ENCODE measurements around the gene TBCE.

The TBCE gene

DNA sequence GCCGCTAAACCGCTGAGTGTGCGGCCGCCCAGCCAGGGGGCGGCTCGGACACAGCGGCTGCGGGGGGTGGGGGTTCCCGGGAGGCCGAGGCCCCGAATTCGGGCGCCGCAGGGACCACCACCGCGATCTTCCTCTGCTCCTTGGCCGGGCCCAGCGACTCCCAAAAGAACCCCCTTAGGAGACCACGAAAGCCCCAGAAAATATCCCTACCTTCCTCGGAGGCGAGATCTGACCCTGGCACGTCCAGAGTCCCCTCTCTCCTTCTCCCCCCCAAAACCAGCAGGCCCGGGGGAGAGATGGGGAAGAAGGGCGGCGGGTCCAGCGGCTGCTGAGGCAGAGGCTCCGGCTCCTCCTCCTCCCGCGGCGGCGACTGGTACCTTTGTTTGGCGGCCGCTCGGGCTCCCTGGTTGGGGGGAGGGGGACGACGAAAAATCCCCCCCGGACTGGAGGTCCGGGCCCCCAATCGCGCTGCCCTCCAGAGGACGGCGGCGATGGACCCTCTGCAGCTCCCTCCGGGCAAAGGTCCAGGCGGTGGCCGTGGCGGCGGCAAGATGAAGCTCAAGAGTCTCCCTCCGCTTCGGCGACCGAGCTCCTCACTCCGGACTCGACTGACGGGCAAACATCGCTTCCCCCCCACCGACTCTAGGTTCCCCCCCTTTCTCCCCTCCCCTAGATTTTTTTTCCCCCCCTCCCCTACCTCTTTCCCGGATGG lies 39.5 kb upstream of the TBCE start, which contains the start of gene ARID4B:
ARID4B (minus strand) TSS at position 621 of the 712 bp plus-strand sequence. CDS start 1,260 bp downstream, outside the sequence.
- no peaks in the 10 kb centered on the region for H3K9me3 ChIP-seq (ENCODE audit: low read depth, low read length)
- DNase-seq (ENCODE audit: low read depth, low spot score) = no peak
- H3K36me3 ChIP-seq (ENCODE audit: insufficient read depth, low read length) = peaks cover 23% of the 10 kb centered on the region
- no peak for TF ChIP-seq EZH2 (IDR thresholded peaks at IDR 0.05)
- TF ChIP-seq FOXP2 (optimal IDR thresholded peaks at IDR 0.05; ENCODE audit: control extremely low read depth, extremely low read length, insufficient read depth) = no peak
- peak; percentile 46; the same call in 1 of the 2 replicates for TF ChIP-seq POLR2AphosphoS5 (IDR thresholded peaks at IDR 0.05; ENCODE audit: borderline replicate concordance, low read depth, low read length)
- H3K9ac ChIP-seq (ENCODE audit: insufficient read length) = peak within 1 kb of the TSS; percentile 97
- peak within 1 kb of the TSS; percentile 98 for H3K27ac ChIP-seq
- H3K4me3 ChIP-seq = peak within 1 kb of the TSS; percentile 98

DNA sequence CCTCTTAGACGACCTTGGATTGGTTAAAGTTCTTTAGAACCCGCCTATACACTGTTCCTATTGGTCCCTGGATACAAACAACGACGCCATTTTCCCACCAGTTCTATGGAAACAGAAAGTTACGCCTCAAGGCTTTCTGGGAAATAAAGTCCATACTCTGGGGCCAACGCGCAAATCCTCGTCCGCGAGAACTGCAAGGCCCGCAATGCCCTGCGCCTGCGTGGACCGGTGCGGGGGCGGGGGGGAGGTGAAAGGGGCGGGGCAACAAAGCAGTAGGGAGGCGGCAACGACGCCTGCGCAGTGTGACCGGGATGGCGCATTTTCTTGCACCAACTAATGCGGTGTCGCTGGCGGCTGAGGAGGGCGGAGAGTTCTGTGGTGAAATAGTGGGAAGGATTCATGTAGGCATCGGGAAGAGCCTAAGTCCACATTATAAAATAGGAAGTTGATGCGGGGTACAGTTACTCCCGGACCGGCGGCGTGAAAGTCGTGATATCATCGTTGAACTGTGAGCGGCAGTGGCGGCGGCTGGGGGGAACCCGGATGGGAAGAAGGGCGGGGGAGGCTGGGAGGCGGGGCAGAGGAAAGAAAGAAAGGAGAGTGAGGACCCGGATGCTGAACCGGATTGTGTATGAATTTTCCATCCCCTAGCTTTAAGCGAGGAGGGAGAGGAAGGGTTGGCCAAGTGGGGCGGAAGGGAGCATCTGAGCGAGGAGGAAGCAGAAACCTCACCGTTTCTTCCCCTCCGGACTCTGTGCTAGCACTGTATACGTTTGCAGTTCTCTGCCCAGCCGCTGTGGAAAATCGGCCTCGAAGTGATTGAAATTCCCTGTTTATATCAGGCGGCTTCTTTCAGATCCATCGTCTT lies 38.7 kb upstream of the TBCE start, which contains the start of gene GGPS1:
GGPS1 (plus strand) TSS at position 300 of the 868 bp plus-strand sequence. CDS start 6,695 bp downstream, outside the sequence.
- peaks cover 19% of the 10 kb centered on the region; the same call in 1 of the 2 replicates for H3K36me3 ChIP-seq (ENCODE audit: insufficient read depth, low read length)
- TF ChIP-seq POLR2AphosphoS5 (IDR thresholded peaks at IDR 0.05; ENCODE audit: borderline replicate concordance, low read depth, low read length) (peak; percentile 97), FOXP2 (optimal IDR thresholded peaks at IDR 0.05; ENCODE audit: control extremely low read depth, extremely low read length, insufficient read depth) (peak; percentile 40), EZH2 (IDR thresholded peaks at IDR 0.05) (no peak)
- peak within 1 kb of the TSS; percentile 97 for H3K9ac ChIP-seq (ENCODE audit: insufficient read length)
- peak within 1 kb of the TSS; percentile 98 for H3K4me3 ChIP-seq
- H3K9me3 ChIP-seq (ENCODE audit: low read depth, low read length) = no peaks in the 10 kb centered on the region
- DNase-seq (ENCODE audit: low read depth, low spot score) = peak; percentile 100
- peak within 1 kb of the TSS; percentile 98 for H3K27ac ChIP-seq

- Histone ChIP-seq H3K4me3 (peak overlapping the region; percentile 98), H3K36me3 (ENCODE audit: insufficient read depth, low read length) (peaks cover 19% of the 10 kb centered on the region), H3K9me3 (ENCODE audit: low read depth, low read length) (no peaks in the 10 kb centered on the region), H3K9ac (ENCODE audit: insufficient read length) (peak overlapping the region; percentile 97), H3K27ac (peak overlapping the region; percentile 98)
- TF ChIP-seq EZH2 (IDR thresholded peaks at IDR 0.05) = no peak
- TF ChIP-seq POLR2AphosphoS5 (IDR thresholded peaks at IDR 0.05; ENCODE audit: borderline replicate concordance, low read depth, low read length) = no peak
- no peak for TF ChIP-seq FOXP2 (optimal IDR thresholded peaks at IDR 0.05; ENCODE audit: control extremely low read depth, extremely low read length, insufficient read depth)
- no peak for DNase-seq (ENCODE audit: low read depth, low spot score)
Observed at GRCh38 chr1:235329139-235329902, 37.9 kb upstream of the TBCE start.

DNA sequence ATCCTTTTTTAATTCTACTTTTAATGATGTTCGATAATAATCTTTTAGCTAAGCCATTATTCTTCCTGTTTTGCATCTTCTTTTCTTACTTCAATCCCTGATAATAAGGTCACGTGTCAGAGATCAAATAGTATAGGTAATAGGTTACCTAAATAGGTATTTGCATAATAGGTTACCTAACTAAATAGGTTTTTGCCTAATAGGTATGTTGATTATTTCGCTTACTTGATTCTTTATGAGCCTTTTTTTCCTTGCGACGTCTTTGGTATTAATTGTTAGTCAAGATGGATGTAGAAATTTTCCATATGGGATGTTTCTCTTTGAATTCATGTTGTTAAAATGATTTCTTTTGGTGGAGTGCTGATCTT lies 36.3 kb upstream of the TBCE start:
- no peak overlapping the region for H3K27ac ChIP-seq
- H3K4me3 ChIP-seq = peak overlapping the region; percentile 98
- peak overlapping the region; percentile 61 for H3K9ac ChIP-seq (ENCODE audit: insufficient read length)
- peaks cover 31% of the 10 kb centered on the region for H3K36me3 ChIP-seq (ENCODE audit: insufficient read depth, low read length)
- TF ChIP-seq POLR2AphosphoS5 (IDR thresholded peaks at IDR 0.05; ENCODE audit: borderline replicate concordance, low read depth, low read length) (no peak), FOXP2 (optimal IDR thresholded peaks at IDR 0.05; ENCODE audit: control extremely low read depth, extremely low read length, insufficient read depth) (no peak), EZH2 (IDR thresholded peaks at IDR 0.05) (no peak)
- no peaks in the 10 kb centered on the region for H3K9me3 ChIP-seq (ENCODE audit: low read depth, low read length)
- DNase-seq (ENCODE audit: low read depth, low spot score) = no peak

GRCh38 chr1:235331401-235331800 lies 35.8 kb upstream of the TBCE start:
- Histone ChIP-seq H3K9ac (ENCODE audit: insufficient read length) (peak overlapping the region; percentile 61), H3K4me3 (peak overlapping the region; percentile 98), H3K36me3 (ENCODE audit: insufficient read depth, low read length) (peaks cover 26% of the 10 kb centered on the region), H3K27ac (no peak overlapping the region), H3K9me3 (ENCODE audit: low read depth, low read length) (no peaks in the 10 kb centered on the region)
- TF ChIP-seq POLR2AphosphoS5 (IDR thresholded peaks at IDR 0.05; ENCODE audit: borderline replicate concordance, low read depth, low read length) (no peak), EZH2 (IDR thresholded peaks at IDR 0.05) (no peak), FOXP2 (optimal IDR thresholded peaks at IDR 0.05; ENCODE audit: control extremely low read depth, extremely low read length, insufficient read depth) (no peak)
- no peak for DNase-seq (ENCODE audit: low read depth, low spot score)

GRCh38 chr1:235336903-235337302 lies 30.3 kb upstream of the TBCE start:
- Histone ChIP-seq H3K9ac (ENCODE audit: insufficient read length) (no peak overlapping the region), H3K4me3 (no peak overlapping the region), H3K9me3 (ENCODE audit: low read depth, low read length) (no peaks in the 10 kb centered on the region), H3K36me3 (ENCODE audit: insufficient read depth, low read length) (peaks cover 40% of the 10 kb centered on the region), H3K27ac (no peak overlapping the region)
- no peak for TF ChIP-seq FOXP2 (optimal IDR thresholded peaks at IDR 0.05; ENCODE audit: control extremely low read depth, extremely low read length, insufficient read depth)
- no peak for TF ChIP-seq EZH2 (IDR thresholded peaks at IDR 0.05)
- TF ChIP-seq POLR2AphosphoS5 (IDR thresholded peaks at IDR 0.05; ENCODE audit: borderline replicate concordance, low read depth, low read length) = no peak
- no peak for DNase-seq (ENCODE audit: low read depth, low spot score)

- H3K9me3 ChIP-seq (ENCODE audit: low read depth, low read length) = no peaks in the 10 kb centered on the region
- H3K4me3 ChIP-seq = no peak overlapping the region
- DNase-seq (ENCODE audit: low read depth, low spot score) = no peak
- no peak overlapping the region for H3K27ac ChIP-seq
- TF ChIP-seq EZH2 (IDR thresholded peaks at IDR 0.05) = no peak
- no peak for TF ChIP-seq FOXP2 (optimal IDR thresholded peaks at IDR 0.05; ENCODE audit: control extremely low read depth, extremely low read length, insufficient read depth)
- no peak for TF ChIP-seq POLR2AphosphoS5 (IDR thresholded peaks at IDR 0.05; ENCODE audit: borderline replicate concordance, low read depth, low read length)
- H3K36me3 ChIP-seq (ENCODE audit: insufficient read depth, low read length) = peaks cover 42% of the 10 kb centered on the region
- H3K9ac ChIP-seq (ENCODE audit: insufficient read length) = no peak overlapping the region
Observed at GRCh38 chr1:235339746-235340145, 27.5 kb upstream of the TBCE start.
